Adrenal gland (tissue), 5 donors: ENCODE measurements around the gene CCDC78.

Experiments
- CTCF ChIP-seq, 6 experiments: fragments of 450-650 bp in 4 of 6; fragments of 200-600 bp in 2 of 6; sonication (generic) in 1 of 6; IDR thresholded peaks; 1 replicate in 5 of 6; 2 replicates in 1 of 6; pipeline versions ENCODE4 v1.5.1 to v1.8.0; 2016 to 2021; ENCODE audit warnings: antibody characterized with exemption in 6 of 6, mild to moderate bottlenecking in 2 of 6, moderate library complexity in 1 of 6
- POLR2A ChIP-seq, 2 donors: fragments of 450-650 bp; IDR thresholded peaks; one replicate each; pipeline ENCODE4 v1.6.1; 2017; ENCODE audit warnings: antibody characterized with exemption in 2 of 2, mild to moderate bottlenecking in 2 of 2, moderate library complexity in 1 of 2
- donor health status: DM: no; HTN: no; CAD: no.

- TF ChIP-seq CTCF (IDR thresholded peaks at IDR 0.05) = no peak
- no peak for TF ChIP-seq POLR2A (IDR thresholded peaks at IDR 0.05)
Observed at GRCh38 chr16:774086-775001, 48.1 kb upstream of the CCDC78 start.
